MM.1S (cell line): ENCODE data around the gene DNAJB6.

ENCODE experiments used
- DNase-seq: peaks from one replicate; pipeline ENCODE4 v3.0.0-alpha.2; 2015
- H2AFZ ChIP-seq: fragments of 300-600 bp; sonication (generic); 2 replicates; pipeline ENCODE4 v1.6.0; 2016; ENCODE audit warnings: antibody characterized with exemption, low read length
- H3F3A ChIP-seq: fragments of 300-600 bp; sonication (generic); 2 replicates; pipeline ENCODE4 v1.6.1; 2016; ENCODE audit warnings: mild to moderate bottlenecking, antibody characterized with exemption, low read length, moderate library complexity, mixed read lengths; ENCODE audit not compliant: insufficient read depth
- H3K27ac ChIP-seq: fragments of 300-600 bp; sonication (generic); 2 replicates; pipeline ENCODE4 v1.5.1; 2016; ENCODE audit warnings: mild to moderate bottlenecking, low read length
- H3K27me3 ChIP-seq: fragments of 300-600 bp; sonication (generic); replicated peaks from 2 replicates; pipeline ENCODE4 v1.6.0; 2016; ENCODE audit warnings: low read length; ENCODE audit not compliant: insufficient read depth
- H3K36me3 ChIP-seq: fragments of 300-600 bp; sonication (generic); replicated peaks from 2 replicates; pipeline ENCODE4 v1.6.1; 2016; ENCODE audit warnings: mild to moderate bottlenecking, low read length, mixed read lengths; ENCODE audit not compliant: insufficient read depth
- H3K4me1 ChIP-seq: fragments of 300-600 bp; sonication (generic); 2 replicates; pipeline ENCODE4 v1.6.1; 2016; ENCODE audit warnings: low read length, mixed read lengths
- H3K4me2 ChIP-seq: fragments of 300-600 bp; sonication (generic); 2 replicates; pipeline ENCODE4 v1.6.0; 2016; ENCODE audit warnings: low read depth, low read length
- H3K4me3 ChIP-seq: fragments of 300-600 bp; sonication (generic); 2 replicates; pipeline ENCODE4 v1.5.1; 2016; ENCODE audit warnings: low read length, mixed read lengths
- H3K79me2 ChIP-seq: fragments of 300-600 bp; sonication (generic); 2 replicates; pipeline ENCODE4 v1.6.1; 2016; ENCODE audit warnings: mixed run types, low read length, mixed read lengths
- H3K9ac ChIP-seq: fragments of 300-600 bp; sonication (generic); 2 replicates; pipeline ENCODE4 v1.6.1; 2016; ENCODE audit warnings: low read length, mixed read lengths
- H3K9me2 ChIP-seq: fragments of 300-600 bp; sonication (generic); replicated peaks from 2 replicates; pipeline ENCODE4 v1.6.1; 2016; ENCODE audit warnings: mild to moderate bottlenecking, low read length, mixed read lengths; ENCODE audit not compliant: insufficient read depth
- H3K9me3 ChIP-seq: fragments of 300-600 bp; sonication (generic); replicated peaks from 2 replicates; pipeline ENCODE4 v1.6.1; 2016; ENCODE audit warnings: mild to moderate bottlenecking, low read length, mixed read lengths; ENCODE audit not compliant: insufficient read depth
- H4K20me1 ChIP-seq: fragments of 300-600 bp; sonication (generic); 2 replicates; pipeline ENCODE4 v1.6.1; 2016; ENCODE audit warnings: mild to moderate bottlenecking, low read length, moderate library complexity, mixed read lengths; ENCODE audit not compliant: insufficient read depth
- CTCF ChIP-seq: fragments of 300-600 bp; sonication (generic); IDR thresholded peaks from 2 replicates; pipeline ENCODE4 v1.5.1; 2016; ENCODE audit warnings: antibody characterized with exemption, low read length, mixed read lengths
- EZH2 ChIP-seq: fragments of 300-600 bp; sonication (generic); optimal IDR thresholded peaks from 2 replicates; pipeline ENCODE3; 2017; ENCODE audit warnings: low read depth, mild to moderate bottlenecking, antibody characterized with exemption, low read length, mixed read lengths
- EZH2phosphoT487 ChIP-seq: fragments of 300-600 bp; sonication (generic); IDR thresholded peaks from 2 replicates; pipeline ENCODE4 v1.6.1; 2018; ENCODE audit warnings: antibody characterized with exemption, low read length

Gene DNAJB6

GRCh38 chr7:157414702-157415096 lies 77.9 kb downstream of the DNAJB6 start:
- Histone ChIP-seq H3K4me1 (no peaks in the 10 kb centered on the region), H3K27ac (no peak overlapping the region), H3K79me2 (no peaks in the 10 kb centered on the region), H3K4me2 (no peak overlapping the region), H3K27me3 (no peaks in the 10 kb centered on the region), H3F3A (no peaks in the 10 kb centered on the region), H3K9ac (no peak overlapping the region), H3K9me3 (no peaks in the 10 kb centered on the region), H2AFZ (no peak overlapping the region), H3K36me3 (no peaks in the 10 kb centered on the region), H3K9me2 (no peaks in the 10 kb centered on the region), H4K20me1 (no peaks in the 10 kb centered on the region), H3K4me3 (no peak overlapping the region)
- TF ChIP-seq EZH2phosphoT487 = no peak
- no peak for TF ChIP-seq CTCF
- no peak for TF ChIP-seq EZH2
- no peak for DNase-seq

- Histone ChIP-seq H3K9me2 (no peaks in the 10 kb centered on the region), H3K27me3 (no peaks in the 10 kb centered on the region), H3K4me2 (no peak overlapping the region), H2AFZ (no peak overlapping the region), H3K27ac (no peak overlapping the region), H3K9me3 (no peaks in the 10 kb centered on the region), H3F3A (no peaks in the 10 kb centered on the region), H4K20me1 (no peaks in the 10 kb centered on the region), H3K36me3 (no peaks in the 10 kb centered on the region), H3K4me3 (no peak overlapping the region), H3K4me1 (no peaks in the 10 kb centered on the region), H3K79me2 (no peaks in the 10 kb centered on the region), H3K9ac (no peak overlapping the region)
- no peak for TF ChIP-seq EZH2phosphoT487
- TF ChIP-seq EZH2 = no peak
- TF ChIP-seq CTCF = no peak
- DNase-seq = no peak
These were observed 78.7 kb downstream of the DNAJB6 start for GRCh38 chr7:157415486-157415885.

GRCh38 chr7:157416011-157416410 lies 79.2 kb downstream of the DNAJB6 start:
- H3K9me3 ChIP-seq = no peaks in the 10 kb centered on the region
- H3K4me2 ChIP-seq = no peak overlapping the region
- no peak overlapping the region for H3K4me3 ChIP-seq
- no peaks in the 10 kb centered on the region for H4K20me1 ChIP-seq
- no peaks in the 10 kb centered on the region for H3K27me3 ChIP-seq
- TF ChIP-seq EZH2 (no peak), EZH2phosphoT487 (no peak), CTCF (no peak)
- no peaks in the 10 kb centered on the region for H3K79me2 ChIP-seq
- H3K9me2 ChIP-seq = no peaks in the 10 kb centered on the region
- H3F3A ChIP-seq = no peaks in the 10 kb centered on the region
- DNase-seq = no peak
- no peak overlapping the region for H3K27ac ChIP-seq
- H2AFZ ChIP-seq = no peak overlapping the region
- no peaks in the 10 kb centered on the region for H3K4me1 ChIP-seq
- H3K9ac ChIP-seq = no peak overlapping the region
- no peaks in the 10 kb centered on the region for H3K36me3 ChIP-seq
